HG03103 (cell line): Measurements from ENCODE around the gene TUBGCP2.

Experiments
- ATAC-seq: cut with Tn5 transposase; IDR thresholded peaks from one replicate; pipeline ENCODE4 v1.9.1; 2021; ENCODE audit warnings: low read depth; ENCODE audit not compliant: unreplicated experiment

Gene TUBGCP2

GRCh38 chr10:133281628-133282372 lies 26.9 kb downstream of the TUBGCP2 start:
- no peak for ATAC-seq

GRCh38 chr10:133281084-133281483 lies 27.6 kb downstream of the TUBGCP2 start:
- ATAC-seq = no peak

GRCh38 chr10:133280391-133281059 lies 28.1 kb downstream of the TUBGCP2 start:
- ATAC-seq = no peak

GRCh38 chr10:133279326-133280226 lies 29.1 kb downstream of the TUBGCP2 start:
- no peak for ATAC-seq

GRCh38 chr10:133278577-133279265 lies 30.0 kb downstream of the TUBGCP2 start:
- ATAC-seq = peak; percentile 40

GRCh38 chr10:133277993-133278576 lies 30.6 kb downstream of the TUBGCP2 start:
- ATAC-seq = no peak

GRCh38 chr10:133277277-133277992 lies 31.2 kb downstream of the TUBGCP2 start:
- no peak for ATAC-seq

- ATAC-seq = peak; percentile 41
Observed at GRCh38 chr10:133276435-133277201, 32.1 kb downstream of the TUBGCP2 start, which contains the start of gene ADAM8. ADAM8 (minus strand) TSS chr10:133276868; CDS start chr10:133276817, 51 bp downstream.

GRCh38 chr10:133276100-133276434 lies 32.6 kb downstream of the TUBGCP2 start:
- no peak for ATAC-seq

GRCh38 chr10:133275684-133276092 lies 33.0 kb downstream of the TUBGCP2 start:
- peak; percentile 31 for ATAC-seq

GRCh38 chr10:133274751-133275683 lies 33.7 kb downstream of the TUBGCP2 start:
- ATAC-seq = peak; percentile 39

- ATAC-seq = no peak
Observed at GRCh38 chr10:133273534-133274143, 35.0 kb downstream of the TUBGCP2 start.

- no peak for ATAC-seq
Observed at GRCh38 chr10:133272964-133273420, 35.7 kb downstream of the TUBGCP2 start.

GRCh38 chr10:133272301-133272963 lies 36.2 kb downstream of the TUBGCP2 start:
- ATAC-seq = no peak

- ATAC-seq = no peak
Observed at GRCh38 chr10:133271521-133272300, 37.0 kb downstream of the TUBGCP2 start.

GRCh38 chr10:133270773-133271297 lies 37.8 kb downstream of the TUBGCP2 start:
- ATAC-seq = no peak
